ENCODE results near the gene MYBBP1A.

DNA sequence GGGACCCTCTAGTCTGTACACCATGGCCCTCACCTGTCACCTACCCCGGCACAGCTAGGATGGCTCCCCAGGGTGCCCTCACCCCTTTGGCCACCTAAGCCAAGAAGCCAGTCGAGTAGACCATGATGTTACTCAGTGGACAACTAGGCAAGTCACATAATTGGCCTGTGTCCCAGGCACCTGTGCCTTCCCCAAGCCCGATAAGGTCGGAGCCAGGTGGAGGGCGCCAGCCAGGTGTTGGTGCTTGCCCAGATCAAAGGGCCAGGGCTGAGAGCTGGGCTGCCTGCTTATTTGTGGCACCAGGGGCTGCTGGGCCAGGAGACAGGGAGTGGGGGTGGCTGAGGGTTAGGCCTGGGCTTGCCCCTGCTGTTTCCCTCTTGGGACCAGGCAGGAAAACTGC is 39.7 kb downstream of the MYBBP1A start:
- TF ChIP-seq, protein P1, sequence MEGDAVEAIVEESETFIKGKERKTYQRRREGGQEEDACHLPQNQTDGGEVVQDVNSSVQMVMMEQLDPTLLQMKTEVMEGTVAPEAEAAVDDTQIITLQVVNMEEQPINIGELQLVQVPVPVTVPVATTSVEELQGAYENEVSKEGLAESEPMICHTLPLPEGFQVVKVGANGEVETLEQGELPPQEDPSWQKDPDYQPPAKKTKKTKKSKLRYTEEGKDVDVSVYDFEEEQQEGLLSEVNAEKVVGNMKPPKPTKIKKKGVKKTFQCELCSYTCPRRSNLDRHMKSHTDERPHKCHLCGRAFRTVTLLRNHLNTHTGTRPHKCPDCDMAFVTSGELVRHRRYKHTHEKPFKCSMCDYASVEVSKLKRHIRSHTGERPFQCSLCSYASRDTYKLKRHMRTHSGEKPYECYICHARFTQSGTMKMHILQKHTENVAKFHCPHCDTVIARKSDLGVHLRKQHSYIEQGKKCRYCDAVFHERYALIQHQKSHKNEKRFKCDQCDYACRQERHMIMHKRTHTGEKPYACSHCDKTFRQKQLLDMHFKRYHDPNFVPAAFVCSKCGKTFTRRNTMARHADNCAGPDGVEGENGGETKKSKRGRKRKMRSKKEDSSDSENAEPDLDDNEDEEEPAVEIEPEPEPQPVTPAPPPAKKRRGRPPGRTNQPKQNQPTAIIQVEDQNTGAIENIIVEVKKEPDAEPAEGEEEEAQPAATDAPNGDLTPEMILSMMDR (IDR thresholded peaks at IDR 0.05) = no peak
- no peak for TF ChIP-seq EZH2 (IDR thresholded peaks at IDR 0.05; ENCODE audit: borderline replicate concordance, insufficient read depth, low read depth, low read length, poor library complexity, severe bottlenecking)

Data from B cell (primary cell).